GM21825 (cell line): ENCODE results near the gene IL36B.
"Not testable (repeated sequence)": the region's sequence is repeated elsewhere in the genome, so short reads cannot be mapped to it uniquely, and the experiment has no call there.

Experiments
- ATAC-seq: cut with Tn5 transposase; IDR thresholded peaks from one replicate; pipeline ENCODE4 v1.9.1; 2021; ENCODE audit warnings: mild to moderate bottlenecking, moderate library complexity; ENCODE audit not compliant: unreplicated experiment

Gene IL36B

GRCh38 chr2:113052396-113052917 is at the start of gene IL36B:
Gene IL36B (minus strand): TSS chr2:113052867.
- no peak for ATAC-seq

GRCh38 chr2:113102133-113102532 is 49.5 kb upstream of the IL36B start:
- no peak for ATAC-seq

- ATAC-seq = no peak
Observed at GRCh38 chr2:113098532-113098931, 45.9 kb upstream of the IL36B start.

- no peak for ATAC-seq
Observed at GRCh38 chr2:113098041-113098440, 45.4 kb upstream of the IL36B start.

DNA sequence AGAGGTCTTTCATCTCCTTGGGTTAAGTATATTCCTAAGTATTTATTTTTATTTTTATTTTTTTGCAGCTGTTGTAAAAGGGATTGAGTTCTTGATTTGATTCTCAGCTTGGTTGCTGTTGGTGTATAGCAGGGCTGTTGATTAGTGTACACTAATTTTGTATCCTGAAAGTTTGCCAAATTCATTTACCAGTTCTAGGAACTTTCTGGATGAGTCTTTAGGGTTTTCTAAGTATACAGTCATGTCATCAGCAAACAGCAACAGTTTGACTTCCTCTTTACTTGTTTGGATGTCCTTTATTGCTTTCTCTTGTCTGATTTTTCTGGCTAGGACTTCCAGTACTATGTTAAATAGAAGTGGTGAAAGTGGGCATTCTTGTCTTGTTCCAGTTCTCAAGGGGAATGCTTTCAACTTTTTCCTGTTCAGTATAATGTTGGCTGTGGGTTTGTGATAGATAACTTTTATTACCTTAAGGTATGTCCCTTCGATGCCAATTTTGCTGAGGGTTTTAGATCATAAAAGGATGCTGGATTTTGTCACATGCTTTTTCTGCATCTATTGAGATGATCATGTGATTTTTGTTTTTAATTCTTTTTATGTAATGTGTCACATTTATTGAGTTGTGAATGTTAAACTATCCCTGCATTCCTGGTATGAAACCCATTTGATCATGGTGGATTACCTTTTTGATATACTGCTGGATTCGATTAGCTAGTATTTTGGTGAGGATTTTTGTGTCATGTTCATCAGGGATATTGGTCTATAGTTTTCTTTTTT is 44.4 kb upstream of the IL36B start:
- ATAC-seq = not testable (repeated sequence)

DNA sequence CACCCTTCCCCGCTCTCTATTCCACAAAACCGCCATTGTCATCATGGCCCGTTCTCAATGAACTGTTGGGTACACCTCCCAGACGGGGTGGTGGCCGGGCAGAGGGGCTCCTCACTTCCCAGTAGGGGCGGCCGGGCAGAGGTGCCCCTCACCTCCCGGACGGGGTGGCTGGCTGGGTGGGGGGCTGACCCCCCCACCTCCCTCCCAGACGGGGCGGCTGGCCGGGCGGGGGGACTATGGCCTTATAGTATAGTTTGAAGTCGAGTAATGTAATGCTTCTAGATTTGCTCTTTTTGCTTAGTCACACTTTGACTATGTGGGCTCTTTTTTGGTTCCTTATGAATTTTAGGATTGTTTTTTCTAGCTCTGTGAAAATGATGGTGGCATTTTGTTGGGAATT is 43.6 kb upstream of the IL36B start:
- ATAC-seq = not testable (repeated sequence)

DNA sequence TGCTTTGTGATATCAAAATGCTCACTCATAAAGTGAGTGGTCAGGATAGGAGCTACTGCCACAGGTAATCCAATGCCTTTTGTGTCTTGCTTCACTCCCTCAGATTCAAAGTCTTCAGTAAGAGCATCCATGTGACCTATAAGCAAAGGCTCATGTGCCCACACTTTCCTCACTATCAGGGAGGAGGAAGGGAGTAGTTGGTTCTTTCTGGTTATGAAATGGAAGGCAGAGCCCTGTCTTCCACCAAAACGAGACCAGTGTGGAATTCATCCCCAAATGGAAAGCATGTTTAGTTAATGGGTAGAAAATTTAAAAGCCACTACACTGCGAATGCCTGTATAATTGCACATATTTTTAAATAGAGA is 40.9 kb upstream of the IL36B start:
- ATAC-seq = no peak

DNA sequence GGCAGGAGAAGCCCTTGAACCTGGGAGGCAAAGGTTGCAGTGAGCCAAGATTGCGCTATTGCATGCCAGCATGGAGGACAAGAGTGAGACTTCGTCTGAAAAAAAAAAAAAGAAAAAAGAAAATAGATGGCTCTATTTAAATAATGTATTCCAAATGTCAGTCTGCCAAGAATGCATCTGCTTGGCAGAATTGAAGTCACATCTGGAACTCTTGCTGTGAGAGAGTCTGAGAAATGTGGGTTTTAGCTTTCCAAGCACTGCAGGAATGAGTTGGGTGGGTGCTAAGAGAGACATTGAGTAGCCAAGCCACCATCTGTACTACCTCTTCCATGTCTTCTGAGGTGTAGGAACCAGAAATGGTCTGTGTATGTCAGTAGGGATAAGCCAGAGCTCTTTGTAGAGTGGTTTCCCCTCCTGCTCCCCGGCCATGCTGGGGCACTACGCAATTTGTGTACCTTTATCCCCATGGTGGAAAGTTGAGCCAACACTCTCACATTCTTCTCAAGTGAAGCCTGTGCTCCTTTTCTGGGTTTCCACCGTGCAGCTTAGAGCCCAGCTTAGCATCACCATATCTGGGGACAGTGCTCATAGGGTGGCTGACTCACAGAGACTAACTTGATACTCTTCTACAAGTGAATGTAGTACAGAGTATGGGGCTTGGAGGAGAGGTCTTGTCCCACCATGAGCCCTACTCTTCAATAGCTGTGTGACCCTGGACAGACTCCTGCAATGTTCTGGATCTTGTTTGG is 40.4 kb upstream of the IL36B start:
- no peak for ATAC-seq

GRCh38 chr2:113091231-113091896 is 38.7 kb upstream of the IL36B start:
- ATAC-seq = no peak

- ATAC-seq = no peak
Observed at GRCh38 chr2:113089916-113090315, 37.2 kb upstream of the IL36B start.

- ATAC-seq = no peak
Observed at GRCh38 chr2:113088213-113088992, 35.7 kb upstream of the IL36B start.

DNA sequence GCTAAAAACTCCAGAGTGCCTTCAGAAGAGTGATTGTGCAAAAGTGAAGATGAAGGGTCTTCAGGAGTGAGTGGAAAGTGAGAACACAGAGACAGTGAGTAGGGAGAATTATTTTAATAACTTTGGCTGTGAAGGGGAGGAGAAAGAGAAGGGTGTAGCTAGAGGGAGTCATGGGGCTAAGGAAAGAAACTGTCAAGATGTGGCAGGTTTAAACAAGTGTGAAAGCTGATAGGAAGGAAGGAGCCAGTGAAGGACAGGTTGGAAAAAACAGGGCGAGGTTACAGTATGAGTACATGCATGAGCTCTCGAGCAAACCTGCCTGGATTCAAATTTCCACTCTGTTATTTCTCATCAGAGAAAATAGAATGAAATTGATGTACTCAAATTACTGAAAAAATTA is 32.9 kb upstream of the IL36B start:
- ATAC-seq = no peak

- ATAC-seq = no peak
Observed at GRCh38 chr2:113084249-113085000, 31.8 kb upstream of the IL36B start.

DNA sequence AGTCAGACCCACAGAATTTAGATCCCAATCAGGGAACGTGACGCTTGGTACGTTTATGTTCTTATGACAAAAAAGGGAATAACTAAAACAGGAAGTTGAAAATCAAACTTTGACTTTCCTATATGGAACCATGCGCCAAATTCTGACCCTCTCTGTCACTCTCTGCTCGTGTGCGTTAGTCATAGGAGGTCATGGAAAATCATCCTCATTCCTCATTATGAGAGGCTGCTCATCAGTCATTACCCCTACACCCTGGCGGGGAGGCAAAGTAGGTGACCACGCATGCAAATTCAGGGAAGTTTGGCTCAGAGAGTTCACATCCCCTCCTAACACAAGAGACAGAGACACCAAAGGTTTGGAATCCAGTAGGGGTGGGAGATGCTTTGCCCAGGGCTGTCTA is 30.6 kb upstream of the IL36B start:
- no peak for ATAC-seq

GRCh38 chr2:113081488-113082210 is 29.0 kb upstream of the IL36B start:
- ATAC-seq = no peak

DNA sequence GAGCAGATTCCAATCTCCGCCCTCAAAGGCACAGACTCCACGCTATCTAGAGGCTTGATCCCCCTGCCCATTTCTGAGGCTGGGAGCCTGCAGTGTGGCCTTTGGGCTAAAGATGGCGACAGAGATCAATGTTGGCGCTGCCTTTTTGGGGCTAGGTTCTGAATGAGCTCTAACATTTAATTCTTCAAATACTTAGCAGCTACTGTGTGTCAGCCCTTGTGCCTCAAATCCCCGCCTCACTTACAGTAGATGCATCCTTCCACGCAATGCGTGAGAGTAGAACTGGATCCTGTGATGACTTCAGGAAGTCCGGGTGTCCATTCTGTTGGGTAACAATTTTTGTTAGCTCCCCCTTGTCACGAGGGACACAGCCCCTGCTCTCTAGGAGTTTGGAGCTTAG is 27.5 kb upstream of the IL36B start:
- ATAC-seq = no peak

- ATAC-seq = no peak
Observed at GRCh38 chr2:113079131-113079530, 26.5 kb upstream of the IL36B start.

DNA sequence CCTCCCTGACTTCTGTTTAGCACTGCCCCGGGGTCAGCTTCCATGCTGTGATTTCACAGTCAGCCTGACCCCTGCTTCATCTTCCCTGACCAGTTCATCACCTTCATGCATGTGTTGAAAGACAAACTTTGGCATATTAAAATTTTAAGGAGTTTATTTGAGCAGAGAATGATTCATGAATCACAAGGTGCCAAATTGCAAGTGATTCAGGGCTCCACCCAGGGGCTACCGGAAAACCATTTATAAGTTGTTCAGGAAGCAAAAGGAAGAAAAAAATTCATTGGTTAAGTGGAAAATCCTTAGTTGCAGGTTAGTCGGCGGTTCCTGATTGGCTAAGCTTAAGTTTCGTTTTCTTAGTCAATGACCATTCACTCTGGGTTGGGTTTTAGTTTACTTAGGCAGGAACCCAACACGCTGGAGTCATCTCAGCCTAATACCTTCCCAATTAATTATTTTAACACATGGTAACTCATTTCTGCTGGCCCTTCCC is 25.7 kb upstream of the IL36B start:
- ATAC-seq = no peak

- ATAC-seq = no peak
Observed at GRCh38 chr2:113077921-113078320, 25.3 kb upstream of the IL36B start.
